ENCODE measurements around the gene PPHLN1. TPM values are rescaled to one million over a fixed set of nuclear protein-coding genes. Genes with fewer than 3 reads are reported as not detected.

The PPHLN1 gene
- total and polyA plus RNA-seq, 2 of the 8 experiments (the other 6 are each of a cell fraction or from before 2014, with no cell fraction given), result 34.3 to 71.6 TPM

GRCh38 chr12:42278128-42278510 lies 47.8 kb upstream of the PPHLN1 start:
- no peak overlapping the region for H3K56ac ChIP-seq (replicated peaks; ENCODE audit: insufficient read length, low read depth, low read length)
- no peak overlapping the region for H3K14ac ChIP-seq (ENCODE audit: insufficient read length)
- no peaks in the 10 kb centered on the region for H3K79me2 ChIP-seq (ENCODE audit: control insufficient read depth in 1 of 2, insufficient read depth in 2 of 2, low read length in 2 of 2)
- H3K4me1 ChIP-seq (replicated peaks in 1 of 4; ENCODE audit: control insufficient read depth in 3 of 4, insufficient read depth in 4 of 4, low read length in 3 of 4), result peaks cover 0 to 2% (median under 1%) of the 10 kb centered on the region in 4 experiments; a peak in 1 of 7 replicates
- H3K4me2 ChIP-seq (ENCODE audit: insufficient read depth in 1 of 2, low read depth in 2 of 2, low read length in 2 of 2), result no peak overlapping the region
- H2BK5ac ChIP-seq (ENCODE audit: low read depth, low read length), result no peak overlapping the region
- no peak overlapping the region for H3K18ac ChIP-seq (ENCODE audit: extremely low read depth, low read length)
- H2BK20ac ChIP-seq (ENCODE audit: low read length), result no peak overlapping the region
- POLR2A ChIA-PET (ENCODE audit: partially characterized antibody), result no interaction called here
- no peak overlapping the region for H2BK12ac ChIP-seq (ENCODE audit: low read depth, low read length)
- peaks cover 0 to 5% of the 10 kb centered on the region in 2 experiments; a peak in 1 of 4 replicates for H3K9me3 ChIP-seq (ENCODE audit: insufficient read depth in 2 of 2, low read depth in 1 of 2, low read length in 1 of 2)
- H2AFZ ChIP-seq (ENCODE audit: low read length), result no peak overlapping the region
- H4K20me1 ChIP-seq (replicated peaks in 1 of 2; ENCODE audit: control insufficient read depth in 1 of 2, insufficient read depth in 2 of 2, low read length in 2 of 2), result no peaks in the 10 kb centered on the region
- H2BK15ac ChIP-seq (ENCODE audit: low read length), result no peak overlapping the region
- no peaks in the 10 kb centered on the region for H3K23me2 ChIP-seq (ENCODE audit: low read depth, low read length)
- H3K23ac ChIP-seq (ENCODE audit: insufficient read length), result no peak overlapping the region
- H2AK5ac ChIP-seq (ENCODE audit: low read depth, low read length), result no peak overlapping the region
- FAIRE-seq, result no peak
- no peak overlapping the region for H2BK120ac ChIP-seq (replicated peaks; ENCODE audit: low read depth, low read length)
- H3K4ac ChIP-seq (replicated peaks; ENCODE audit: insufficient read length, low read depth, low read length), result no peak overlapping the region
- CTCF ChIA-PET (ENCODE audit: partially characterized antibody), result no interaction called here
- no peak overlapping the region for H4K91ac ChIP-seq (replicated peaks; ENCODE audit: insufficient read length, low read length)
- no peak overlapping the region for H4K8ac ChIP-seq (ENCODE audit: extremely low read depth, insufficient read depth, low read length)
- no peak overlapping the region for H3K9ac ChIP-seq (replicated peaks in 1 of 4; ENCODE audit: extremely low read depth in 1 of 4, low read depth in 3 of 4, low read length in 3 of 4)
- no peaks in the 10 kb centered on the region for H3K36me3 ChIP-seq (ENCODE audit: control insufficient read depth in 2 of 4, insufficient read depth in 4 of 4, low read length in 3 of 4)
- no peak overlapping the region for H3K4me3 ChIP-seq (ENCODE audit: extremely low read depth in 1 of 4, insufficient read depth in 2 of 4, low read depth in 3 of 4, low read length in 4 of 4)
- no peaks in the 10 kb centered on the region for H3K79me1 ChIP-seq (ENCODE audit: low read depth, low read length)
- TF ChIP-seq NANOG (IDR thresholded peaks at IDR 0.05; ENCODE audit: insufficient read depth, low read depth, low read length, poor library complexity, severe bottlenecking), result no peak
- no peak for TF ChIP-seq BRCA1 (IDR thresholded peaks at IDR 0.05; ENCODE audit: low read depth, low read length)
- no peak for TF ChIP-seq SUZ12 (IDR thresholded peaks at IDR 0.05; ENCODE audit: low read length)
- no peak for TF ChIP-seq ZNF274 (IDR thresholded peaks at IDR 0.05; ENCODE audit: borderline replicate concordance, extremely low read depth, low read length)
- no peak for TF ChIP-seq SAP30 (IDR thresholded peaks at IDR 0.05; ENCODE audit: insufficient read depth, insufficient replicate concordance, low read length)
- no peak for TF ChIP-seq RNF2 (IDR thresholded peaks at IDR 0.05; ENCODE audit: borderline replicate concordance, low read depth, low read length, missing control alignments, poor library complexity, severe bottlenecking)
- no peak for TF ChIP-seq NRF1 (IDR thresholded peaks at IDR 0.05; ENCODE audit: low read depth, low read length)
- TF ChIP-seq JUN (IDR thresholded peaks at IDR 0.05; ENCODE audit: low read depth, low read length), result no peak
- no peak for TF ChIP-seq SP2 (IDR thresholded peaks at IDR 0.05; ENCODE audit: low read length)
- no peak for TF ChIP-seq EP300 (IDR thresholded peaks at IDR 0.05; ENCODE audit: borderline replicate concordance in 1 of 2, low read depth in 2 of 2, low read length in 2 of 2)
- TF ChIP-seq CREB1 (IDR thresholded peaks at IDR 0.05), result no peak
- TF ChIP-seq POLR2A (IDR thresholded peaks at IDR 0.05; ENCODE audit: control extremely low read depth in 1 of 2, low read depth in 2 of 2, low read length in 2 of 2), result no peak
- no peak overlapping the region for H3K27ac ChIP-seq (ENCODE audit: low read depth, low read length)
- no peak for DNase-seq (ENCODE audit: low read depth in 1 of 2, low spot score in 2 of 2)
- H3K27me3 ChIP-seq (replicated peaks in 1 of 4; ENCODE audit: control insufficient read depth in 3 of 4, extremely low read depth in 1 of 4, insufficient read depth in 3 of 4, low read length in 3 of 4), result no peaks in the 10 kb centered on the region
- no peak overlapping the region for H4K5ac ChIP-seq (ENCODE audit: insufficient read length, low read depth, low read length)

All from H1 (cell line).